GM20000 (cell line): ENCODE results near the gene INPP5J.
A peak's percentile ranks its signal among the peaks of the same experiment; 100 is the strongest.

Experiments
- DNase-seq: peaks from one replicate; pipeline ENCODE4 v3.0.0; 2012; ENCODE audit warnings: low spot score
- TF ChIP-seq, protein P1 (sequence below): IDR thresholded peaks from 2 replicates; pipeline ENCODE4 v1.5.1; 2012; ENCODE audit warnings: mild to moderate bottlenecking, control low read depth; ENCODE audit errors: extremely low read depth, missing control alignments

Gene INPP5J

DNA sequence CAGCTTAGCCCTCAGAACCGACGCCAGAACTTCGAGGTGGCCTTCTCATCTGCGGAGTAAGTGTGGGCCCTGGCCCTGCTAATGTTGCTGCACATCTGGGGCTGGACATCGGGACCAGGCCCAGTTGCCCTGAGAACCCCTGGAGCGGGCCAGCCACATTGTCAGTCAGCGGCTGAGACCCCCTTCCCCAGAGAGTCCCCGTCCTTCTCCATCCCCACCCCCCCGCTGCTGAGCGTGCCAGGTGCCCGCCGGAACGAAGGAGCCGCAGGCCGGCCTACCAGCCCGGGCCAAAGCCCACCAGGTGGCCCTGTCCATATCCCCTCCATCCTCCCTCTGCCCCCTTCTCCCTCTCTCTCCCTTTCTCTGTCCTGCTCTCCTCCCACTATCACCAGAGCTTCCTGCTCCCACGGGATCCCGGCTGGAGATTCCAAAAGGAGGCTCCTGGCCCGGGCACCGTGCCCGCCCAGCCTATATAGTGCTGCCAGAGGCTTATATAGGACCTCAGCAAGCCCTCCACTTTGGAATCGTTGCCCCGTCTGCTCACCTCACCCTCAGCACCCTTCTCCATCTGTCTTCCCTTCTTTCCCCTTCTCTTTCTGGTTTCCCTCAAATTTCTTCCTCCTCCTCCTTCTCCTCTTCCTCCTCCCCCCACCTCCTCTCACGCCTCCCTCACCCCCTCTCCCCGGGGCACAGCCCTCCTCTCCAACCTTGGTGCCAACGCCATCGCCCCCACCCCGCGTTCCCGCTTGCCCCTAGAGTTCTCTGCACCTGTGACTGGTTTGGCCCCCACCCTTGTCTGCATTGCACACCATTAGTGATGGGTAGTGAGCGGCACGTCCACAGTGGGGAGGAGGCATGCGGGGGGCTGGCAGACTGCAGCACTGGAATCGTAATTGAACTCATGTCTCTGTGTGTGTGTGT is 22.7 kb upstream of the INPP5J start:
- no peak for DNase-seq
- TF ChIP-seq, protein P1, sequence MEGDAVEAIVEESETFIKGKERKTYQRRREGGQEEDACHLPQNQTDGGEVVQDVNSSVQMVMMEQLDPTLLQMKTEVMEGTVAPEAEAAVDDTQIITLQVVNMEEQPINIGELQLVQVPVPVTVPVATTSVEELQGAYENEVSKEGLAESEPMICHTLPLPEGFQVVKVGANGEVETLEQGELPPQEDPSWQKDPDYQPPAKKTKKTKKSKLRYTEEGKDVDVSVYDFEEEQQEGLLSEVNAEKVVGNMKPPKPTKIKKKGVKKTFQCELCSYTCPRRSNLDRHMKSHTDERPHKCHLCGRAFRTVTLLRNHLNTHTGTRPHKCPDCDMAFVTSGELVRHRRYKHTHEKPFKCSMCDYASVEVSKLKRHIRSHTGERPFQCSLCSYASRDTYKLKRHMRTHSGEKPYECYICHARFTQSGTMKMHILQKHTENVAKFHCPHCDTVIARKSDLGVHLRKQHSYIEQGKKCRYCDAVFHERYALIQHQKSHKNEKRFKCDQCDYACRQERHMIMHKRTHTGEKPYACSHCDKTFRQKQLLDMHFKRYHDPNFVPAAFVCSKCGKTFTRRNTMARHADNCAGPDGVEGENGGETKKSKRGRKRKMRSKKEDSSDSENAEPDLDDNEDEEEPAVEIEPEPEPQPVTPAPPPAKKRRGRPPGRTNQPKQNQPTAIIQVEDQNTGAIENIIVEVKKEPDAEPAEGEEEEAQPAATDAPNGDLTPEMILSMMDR: no peak

DNA sequence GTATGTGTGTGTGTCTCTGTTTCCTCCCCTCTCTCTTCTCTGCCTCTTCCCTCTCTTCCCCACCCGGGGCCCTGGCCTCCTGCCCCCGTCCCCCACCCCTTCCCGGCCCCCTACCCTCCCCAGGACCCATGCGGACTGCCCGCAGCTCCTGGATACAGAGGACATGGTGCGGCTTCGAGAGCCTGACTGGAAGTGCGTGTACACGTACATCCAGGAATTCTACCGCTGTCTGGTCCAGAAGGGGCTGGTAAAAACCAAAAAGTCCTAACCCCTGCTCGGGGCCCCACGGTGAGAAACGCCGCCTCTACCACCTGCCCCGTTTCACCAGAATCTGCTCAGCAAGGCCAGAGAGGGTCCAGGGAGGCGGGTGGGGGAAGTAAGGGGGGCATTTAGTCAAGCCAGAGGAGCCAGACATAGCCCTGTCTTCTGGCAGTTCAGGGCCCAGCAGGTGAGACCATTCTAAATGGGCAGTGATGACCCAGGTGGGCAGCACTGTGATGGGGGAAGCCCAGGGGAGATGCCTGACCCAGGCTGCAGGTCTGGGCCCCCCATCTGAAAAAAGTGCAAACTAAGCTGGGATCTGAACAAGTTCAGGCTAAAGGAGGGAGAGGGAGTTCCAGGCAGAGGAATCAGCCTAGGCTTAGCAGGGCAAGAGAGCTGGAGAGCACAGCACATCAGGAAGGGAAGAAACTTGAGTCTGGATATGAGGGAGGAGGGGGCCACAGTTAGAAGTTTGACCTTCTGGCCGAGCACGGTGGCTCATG is 21.8 kb upstream of the INPP5J start:
- no peak for DNase-seq
- TF ChIP-seq, protein P1: no peak

DNA sequence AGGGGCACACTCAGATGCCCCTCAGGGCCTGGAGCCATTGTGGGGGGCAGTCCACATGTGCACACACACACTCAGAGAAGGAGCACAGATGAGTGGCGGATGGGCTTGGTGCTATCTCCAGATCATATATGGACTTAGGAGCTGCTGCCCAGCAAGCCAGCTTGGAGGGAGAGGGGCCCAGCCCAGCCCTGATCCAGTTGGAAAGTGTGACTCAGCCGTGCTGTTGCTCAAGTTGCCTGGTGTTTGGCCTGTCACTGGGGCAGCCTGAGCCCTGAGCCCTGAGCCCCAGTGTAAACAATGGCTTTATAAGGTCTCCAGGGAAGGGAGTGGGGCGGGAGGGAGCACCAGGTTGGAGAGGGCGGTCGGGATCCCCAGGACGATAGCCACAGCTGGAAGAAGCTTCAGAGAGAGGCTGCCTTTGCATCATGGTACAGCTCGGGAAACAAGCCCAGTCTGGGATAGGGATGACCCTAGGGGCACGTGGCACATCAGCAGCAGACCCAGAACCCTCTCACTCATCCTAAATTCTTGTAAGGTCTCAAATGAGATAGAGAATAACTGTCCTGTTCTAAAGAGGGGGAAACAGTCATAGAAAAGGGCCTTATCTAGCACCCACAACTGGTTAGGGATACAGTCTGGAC is 20.2 kb upstream of the INPP5J start:
- TF ChIP-seq, protein P1: no peak
- DNase-seq: no peak

DNA sequence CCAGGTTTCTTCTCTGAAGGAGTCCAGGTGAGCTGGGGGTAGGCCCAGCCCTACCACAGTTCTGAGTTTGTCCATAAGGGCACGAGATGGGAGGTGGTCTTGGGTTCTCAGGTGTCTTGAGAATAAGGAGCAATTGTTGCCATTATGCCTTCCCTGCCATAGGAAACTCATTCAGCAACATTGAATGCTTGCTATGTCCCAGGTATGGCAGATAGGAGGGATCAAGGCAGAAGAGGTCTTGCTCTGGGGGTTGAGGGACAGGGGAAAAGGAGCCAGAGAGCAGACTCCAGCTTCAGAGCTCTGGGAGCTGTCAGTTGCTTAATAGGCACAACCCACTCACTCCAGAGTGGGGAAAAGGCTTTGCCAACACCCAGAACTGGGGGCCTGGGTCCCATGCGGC is 19.7 kb upstream of the INPP5J start:
- TF ChIP-seq, protein P1: no peak
- no peak for DNase-seq

DNA sequence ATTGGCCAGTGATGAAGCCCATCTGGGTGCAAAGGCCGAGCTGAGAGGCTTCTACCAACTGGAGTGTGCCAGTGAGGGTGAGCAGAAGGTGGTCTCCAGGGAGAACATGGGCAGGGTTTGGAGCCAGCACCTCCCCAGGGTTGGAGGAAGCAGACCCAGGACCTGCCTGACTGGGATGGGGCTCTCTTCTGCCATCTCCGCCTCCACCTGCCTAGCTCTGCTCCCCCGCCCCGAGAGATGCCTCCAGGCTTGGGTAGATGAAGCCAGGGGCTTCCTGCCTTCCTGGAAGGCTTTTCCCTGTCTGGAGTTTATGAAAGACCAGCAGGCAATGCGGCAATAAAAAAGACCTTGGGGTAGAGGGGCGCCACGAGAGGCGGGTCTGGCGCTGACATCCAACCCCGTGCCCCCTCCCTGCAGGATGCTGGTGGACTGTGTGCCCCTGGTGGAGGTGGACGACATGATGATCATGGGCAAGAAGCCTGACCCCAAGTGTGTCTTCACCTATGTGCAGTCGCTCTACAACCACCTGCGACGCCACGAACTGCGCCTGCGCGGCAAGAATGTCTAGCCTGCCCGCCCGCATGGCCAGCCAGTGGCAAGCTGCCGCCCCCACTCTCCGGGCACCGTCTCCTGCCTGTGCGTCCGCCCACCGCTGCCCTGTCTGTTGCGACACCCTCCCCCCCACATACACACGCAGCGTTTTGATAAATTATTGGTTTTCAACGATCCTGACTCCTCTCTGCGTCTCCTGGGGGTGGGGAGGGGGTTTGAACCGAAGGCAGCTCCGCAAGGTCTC is 18.7 kb upstream of the INPP5J start:
- TF ChIP-seq, protein P1: no peak
- no peak for DNase-seq

DNA sequence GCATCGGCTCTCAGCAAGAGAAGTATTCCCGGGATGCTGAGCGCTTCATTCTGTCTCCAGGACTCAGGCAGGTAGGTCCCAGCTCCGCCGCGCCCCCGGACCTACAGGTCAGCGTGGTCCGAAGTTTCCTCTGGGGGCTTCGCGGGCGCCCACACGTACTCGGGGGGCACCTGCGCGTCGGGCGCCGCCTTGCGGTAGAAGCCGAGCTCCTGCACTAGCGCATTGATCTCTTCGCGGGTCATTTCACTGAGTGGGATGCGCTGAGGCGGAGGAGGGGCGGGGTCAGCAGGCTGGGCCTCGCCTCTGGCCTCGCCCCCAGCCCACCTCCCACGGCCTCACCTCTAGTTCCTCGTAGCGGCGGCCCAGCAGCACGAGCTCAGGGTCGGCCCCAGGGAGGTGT is 17.9 kb upstream of the INPP5J start:
- DNase-seq: no peak
- TF ChIP-seq, protein P1: peak; percentile 33
